Gastrocnemius medialis (tissue), 4 donors: ENCODE results near the gene P2RY14. TPM values are rescaled to one million over a fixed set of nuclear protein-coding genes. Genes with fewer than 3 reads are reported as not detected.

Source experiments
- ATAC-seq, 2 donors: fragments of 150-250 bp; one replicate each; pipeline ENCODE4 v1.9.1; 2016
- DNase-seq, 2 donors: peaks; one replicate each; pipeline ENCODE4 v3.0.0-alpha.2; 2019
- H3K27ac ChIP-seq, 4 donors: fragments of 200-600 bp; sonication (generic); 1 replicate in 1 of 4; 2 replicates in 3 of 4; pipeline ENCODE4 v1.5.1; 2016 to 2018; ENCODE audit warnings: mild to moderate bottlenecking in 2 of 4, moderate library complexity in 1 of 4
- H3K27me3 ChIP-seq, 3 donors: fragments of 200-600 bp; sonication (generic) in 2 of 3; 1 replicate in 1 of 3; 2 replicates in 2 of 3; pipeline versions ENCODE4 v1.5.1 to v1.6.0; 2016 to 2019; ENCODE audit warnings: mild to moderate bottlenecking in 1 of 3, moderate library complexity in 1 of 3
- H3K36me3 ChIP-seq, 2 donors: fragments of 200-600 bp; sonication (generic) in 1 of 2; one replicate each; pipeline ENCODE4 v1.5.1; 2017 to 2018
- H3K4me1 ChIP-seq, 2 donors: fragments of 200-600 bp; sonication (generic) in 1 of 2; one replicate each; pipeline ENCODE4 v1.5.1; 2016 to 2017; ENCODE audit warnings: mild to moderate bottlenecking in 2 of 2
- H3K4me3 ChIP-seq, 4 donors: fragments of 200-600 bp; sonication (generic) in 3 of 4; 1 replicate in 1 of 4; 2 replicates in 3 of 4; pipeline ENCODE4 v1.5.1; 2016 to 2019; ENCODE audit warnings: mild to moderate bottlenecking in 2 of 4
- H3K9me3 ChIP-seq, 3 donors: fragments of 200-600 bp; sonication (generic) in 2 of 3; 1 replicate in 1 of 3; 2 replicates in 2 of 3; pipeline ENCODE4 v1.5.1; 2016 to 2019
- CTCF ChIP-seq, 5 experiments: fragments of 450-650 bp in 3 of 5; fragments of 200-600 bp in 2 of 5; sonication (generic) in 2 of 5; IDR thresholded peaks in 4 of 5; conservative IDR thresholded peaks in 1 of 5; 1 replicate in 4 of 5; 2 replicates in 1 of 5; pipeline ENCODE4 v1.5.1; 2016 to 2019; ENCODE audit warnings: antibody characterized with exemption in 5 of 5, mild to moderate bottlenecking in 3 of 5, moderate library complexity in 3 of 5
- POLR2A ChIP-seq, 2 donors: fragments of 450-650 bp; IDR thresholded peaks; one replicate each; pipeline ENCODE4 v1.6.1; 2017; ENCODE audit warnings: antibody characterized with exemption in 2 of 2, mild to moderate bottlenecking in 2 of 2, moderate library complexity in 2 of 2
- in situ Hi-C, 4 donors: fragments of 200-750 bp; cut with MboI; loops; one replicate each; pipeline versions ENCODE4 v1.15.0 to v1.8.0; 2017; ENCODE audit warnings: low sequenced_read_pairs in 4 of 4
- intact Hi-C: fragments of 100-400 bp; cut with DNase I; formaldehyde crosslinking; loops from one replicate; pipeline ENCODE4 v1.15.1; 2023; ENCODE audit warnings: low total_unique reads
- total RNA-seq, 4 donors: library from RNA; depleted of rRNA; stranded (reverse); fragments of >200 nt; gene quantifications; one replicate each; pipeline versions ENCODE4 v1.1.0 to v1.2.3, GENCODE V29; 2016

The P2RY14 gene
- total RNA-seq, 4 donors from 2014 or later = 3.3 to 5.2 (median 3.8) TPM

- peak overlapping the region; percentile 64 to 78 (median 70) for H3K27ac ChIP-seq
- peaks cover 10 to 20% of the 10 kb centered on the region in 2 donors for H3K4me1 ChIP-seq
- TF ChIP-seq CTCF (IDR thresholded peaks at IDR 0.05 in 4 of 5, conservative IDR thresholded peaks at IDR 0.05 in 1 of 5) = no peak
- TF ChIP-seq POLR2A (IDR thresholded peaks at IDR 0.05) = no peak
- H3K9me3 ChIP-seq = no peaks in the 10 kb centered on the region
- H3K27me3 ChIP-seq = no peaks in the 10 kb centered on the region
- intact Hi-C loops = loop anchor here (1.0 to 10.0 kb wide), 3 partner anchors 57 to 609 kb away; no protein-coding TSS in a partner anchor
- no peak overlapping the region for H3K4me3 ChIP-seq
- H3K36me3 ChIP-seq = no peaks in the 10 kb centered on the region
- DNase-seq = peak; percentile 23 to 39
- in situ Hi-C loops = loop anchor here in 2 of 4 donors (5.0 to 10.0 kb wide), 4 partner anchors 51 to 59 kb away; partner anchors contain the start of gene P2RY14 (in 1 of the 2)
- ATAC-seq = peak; percentile 75 to 82
Observed at GRCh38 chr3:151226088-151226563, 52.2 kb downstream of the P2RY14 start.

DNA sequence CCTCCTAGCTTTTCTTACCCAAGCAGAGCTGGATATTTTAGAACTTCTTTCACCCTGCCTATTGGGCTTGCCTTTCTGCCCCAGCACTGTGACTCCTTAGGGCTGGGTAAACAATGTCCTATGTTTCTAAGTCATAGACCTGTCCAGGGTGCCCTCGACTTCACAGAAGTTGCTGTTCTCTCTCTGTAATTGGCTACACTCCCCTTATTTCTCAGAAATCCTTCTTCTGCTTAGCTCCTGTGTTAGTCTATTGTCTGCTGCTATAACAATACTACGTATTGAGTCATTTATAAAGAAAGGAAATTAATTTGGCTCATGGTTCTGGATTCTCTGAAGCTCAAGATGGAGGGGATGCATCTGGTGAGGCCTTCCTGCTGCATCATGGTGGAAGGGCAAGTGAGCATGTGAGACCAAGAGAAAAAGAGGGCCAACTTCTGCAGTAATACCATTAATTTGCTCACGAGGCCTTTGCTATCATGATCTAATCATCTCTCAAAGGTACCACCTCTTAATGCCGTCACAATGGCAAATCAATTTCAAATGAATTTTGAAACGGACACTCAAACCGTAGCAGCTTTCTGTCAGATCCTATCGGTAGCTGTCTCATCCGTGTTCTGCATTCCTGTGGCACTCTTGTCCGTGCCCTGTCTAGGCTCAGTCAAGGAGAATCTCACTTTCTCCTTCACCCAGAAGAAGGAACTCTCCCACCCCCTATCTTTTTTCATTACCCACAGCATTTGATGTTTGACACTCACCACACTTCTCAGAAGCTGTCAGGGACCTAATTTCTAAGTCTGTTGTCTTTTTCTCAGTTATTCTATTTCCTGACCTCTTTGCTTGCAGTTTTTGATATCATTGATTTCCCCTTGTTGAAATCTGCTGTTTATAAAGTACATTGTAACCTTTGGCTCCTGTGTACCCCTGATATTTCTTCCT is 53.0 kb downstream of the P2RY14 start:
- Histone ChIP-seq H3K36me3 (no peaks in the 10 kb centered on the region), H3K27ac (peak overlapping the region; percentile 64 to 78 (median 70)), H3K27me3 (no peaks in the 10 kb centered on the region), H3K4me3 (no peak overlapping the region), H3K9me3 (no peaks in the 10 kb centered on the region), H3K4me1 (peaks cover 10 to 20% of the 10 kb centered on the region in 2 donors)
- TF ChIP-seq POLR2A (IDR thresholded peaks at IDR 0.05) (no peak), CTCF (IDR thresholded peaks at IDR 0.05 in 4 of 5, conservative IDR thresholded peaks at IDR 0.05 in 1 of 5) (no peak)
- DNase-seq (no peak), ATAC-seq (no peak)
- intact Hi-C loops = loop anchor here (10.0 kb wide), 1 partner anchor 609 kb away; no protein-coding TSS in a partner anchor
- in situ Hi-C loops = loop anchor here in 2 of 4 donors (5.0 to 10.0 kb wide), 4 partner anchors 52 to 59 kb away; partner anchors contain the start of gene P2RY14 (in 1 of the 2)

- H3K9me3 ChIP-seq = no peaks in the 10 kb centered on the region
- intact Hi-C loops = loop anchor here (10.0 kb wide), 1 partner anchor 610 kb away; no protein-coding TSS in a partner anchor
- TF ChIP-seq CTCF (IDR thresholded peaks at IDR 0.05 in 4 of 5, conservative IDR thresholded peaks at IDR 0.05 in 1 of 5) (no peak), POLR2A (IDR thresholded peaks at IDR 0.05) (no peak)
- no peak for ATAC-seq
- H3K27me3 ChIP-seq = no peaks in the 10 kb centered on the region
- in situ Hi-C loops = loop anchor here in 1 of 4 donors (10.0 kb wide), 1 partner anchor 60 kb away; no protein-coding TSS in a partner anchor
- no peak overlapping the region for H3K4me3 ChIP-seq
- no peaks in the 10 kb centered on the region for H3K36me3 ChIP-seq
- H3K4me1 ChIP-seq = peaks cover 10 to 21% of the 10 kb centered on the region in 2 donors
- no peak for DNase-seq
- H3K27ac ChIP-seq = peak overlapping the region in 1 of 4 donors; percentile 66
Observed at GRCh38 chr3:151224268-151224866, 54.0 kb downstream of the P2RY14 start.

GRCh38 chr3:151219056-151219455 is 59.3 kb downstream of the P2RY14 start:
- Histone ChIP-seq H3K4me1 (peaks cover 0 to 15% of the 10 kb centered on the region in 2 donors), H3K27me3 (no peaks in the 10 kb centered on the region), H3K4me3 (no peak overlapping the region), H3K27ac (peak overlapping the region in 3 of 4 donors; percentile 26 to 34 (median 30)), H3K9me3 (no peaks in the 10 kb centered on the region), H3K36me3 (no peaks in the 10 kb centered on the region)
- peak; percentile 91 to 97 for ATAC-seq
- intact Hi-C loops = no loop called here
- TF ChIP-seq CTCF (IDR thresholded peaks at IDR 0.05 in 4 of 5, conservative IDR thresholded peaks at IDR 0.05 in 1 of 5) (no peak), POLR2A (IDR thresholded peaks at IDR 0.05) (no peak)
- in situ Hi-C loops = no loop called here
- no peak for DNase-seq
